SK-N-SH (cell line): ENCODE measurements around the gene ZNF560. TPM values are rescaled to one million over a fixed set of nuclear protein-coding genes. Genes with fewer than 3 reads are reported as not detected.

Experiments used
- polyA plus RNA-seq, 3 experiments: library from polyadenylated mRNA; depleted of rRNA; stranded (reverse); fragments of >200 nt; gene quantifications; 2 replicates each; pipeline ENCODE4 v1.2.3, GENCODE V29; 2012

ZNF560 gene
- polyA plus RNA-seq, 1 of the 3 experiments (the other 2 are of a cell fraction) = 0.10 TPM

Other genes starting within 250 kb of the ZNF560 start
- not detected in 2 replicates for gene OR7E24, start 247.7 kb downstream of the ZNF560 start, polyA plus RNA-seq (2012; rRNA removed)
- gene ZNF699, start 188.8 kb downstream of the ZNF560 start, polyA plus RNA-seq (2012; rRNA removed) = 0.97 and 1.2 TPM in 2 replicates
- gene ZNF559, start 174.4 kb downstream of the ZNF560 start, polyA plus RNA-seq (2012; rRNA removed) = 10.4 and 15.2 TPM in 2 replicates
- gene ZNF177, start 135.6 kb downstream of the ZNF560 start, polyA plus RNA-seq (2012; rRNA removed) = 2.6 and 3.6 TPM in 2 replicates
- gene ZNF266, start 63.0 kb downstream of the ZNF560 start, polyA plus RNA-seq (2012; rRNA removed) = 11.1 and 19.6 TPM in 2 replicates
- gene ZNF426, start 40.0 kb upstream of the ZNF560 start, polyA plus RNA-seq (2012; rRNA removed) = 2.4 and 3.5 TPM in 2 replicates
- 1.8 and 2.8 TPM in 2 replicates for gene ZNF121, start 85.9 kb upstream of the ZNF560 start, polyA plus RNA-seq (2012; rRNA removed)
- 18.0 and 28.1 TPM in 2 replicates for gene ZNF561, start 122.6 kb upstream of the ZNF560 start, polyA plus RNA-seq (2012; rRNA removed)
- gene ZNF562, start 176.5 kb upstream of the ZNF560 start, polyA plus RNA-seq (2012; rRNA removed) = 3.1 and 4.7 TPM in 2 replicates